ENCODE measurements around the gene STK39.
A peak's percentile ranks its signal among the peaks of the same experiment; 100 is the strongest.
"Not testable (repeated sequence)": the region's sequence is repeated elsewhere in the genome, so short reads cannot be mapped to it uniquely, and the experiment has no call there.

The STK39 gene

DNA sequence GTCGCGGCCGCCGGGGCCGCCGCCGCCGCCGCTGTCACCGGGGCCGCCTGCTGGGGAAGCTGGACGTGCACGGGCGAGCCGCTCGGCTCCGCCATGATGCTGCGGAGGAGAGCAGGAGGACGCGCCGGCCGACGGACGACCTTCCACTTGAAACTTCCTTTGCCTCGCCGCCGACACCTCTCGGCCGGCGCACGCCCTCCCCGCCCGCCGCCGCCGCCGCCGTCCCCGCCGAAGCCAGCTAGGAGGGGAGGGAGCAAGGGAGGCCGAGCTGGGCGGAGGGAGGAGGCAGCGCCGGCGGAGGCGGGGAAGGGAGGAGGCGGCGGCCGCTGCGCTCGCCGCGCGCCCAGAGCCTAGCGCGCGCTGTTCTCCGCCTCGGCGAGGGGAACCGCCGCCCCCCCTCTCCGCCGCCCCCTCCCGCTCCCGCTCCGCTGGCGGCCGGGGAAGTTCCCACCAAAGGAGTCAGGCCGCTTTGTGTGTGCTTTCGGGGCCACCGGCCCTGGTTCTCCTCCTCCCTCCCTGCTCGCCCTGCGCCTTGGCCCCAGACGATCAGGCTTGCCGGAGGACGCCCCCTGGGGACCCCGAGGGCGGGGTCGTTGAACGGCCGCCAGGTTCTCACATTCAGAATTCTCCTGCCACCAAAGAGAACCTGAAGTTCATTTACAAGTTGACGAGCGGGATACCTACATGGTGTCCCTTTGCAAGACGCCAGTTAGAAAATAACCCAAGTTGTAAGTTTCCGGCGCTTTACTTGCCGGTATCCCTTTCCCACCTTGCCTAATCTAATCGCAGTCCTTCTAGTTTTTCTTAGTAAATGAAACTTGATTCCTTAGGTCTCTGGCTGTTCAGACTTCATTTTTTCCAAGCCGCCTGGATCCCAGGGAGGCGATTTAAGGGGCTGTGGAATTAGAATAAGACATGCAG, at the start of gene STK39:
STK39 (minus strand) TSS at position 255 of the 921 bp plus-strand sequence; CDS start at position 95, 160 bp downstream.
- peak; percentile 75 for DNase-seq

DNA sequence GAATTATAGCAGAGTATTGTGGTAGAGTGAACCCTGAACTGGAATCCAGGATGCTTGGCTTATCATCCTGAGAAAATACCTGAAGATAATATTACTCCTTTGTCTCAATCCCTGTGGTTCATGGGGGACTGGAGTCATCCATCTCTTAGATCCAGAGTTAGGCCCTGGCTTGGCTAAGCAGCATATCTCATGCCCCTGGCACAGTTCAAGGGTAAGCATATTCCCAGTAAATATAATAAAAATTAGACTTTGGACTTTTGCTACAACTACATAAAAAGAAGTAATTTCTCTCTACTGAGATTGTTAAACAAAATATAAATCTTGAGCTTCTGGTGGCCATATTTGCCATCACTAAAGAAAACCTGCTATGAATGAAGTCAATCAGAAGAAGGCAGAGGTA, 47.7 kb upstream of the STK39 start:
- DNase-seq: no peak

DNA sequence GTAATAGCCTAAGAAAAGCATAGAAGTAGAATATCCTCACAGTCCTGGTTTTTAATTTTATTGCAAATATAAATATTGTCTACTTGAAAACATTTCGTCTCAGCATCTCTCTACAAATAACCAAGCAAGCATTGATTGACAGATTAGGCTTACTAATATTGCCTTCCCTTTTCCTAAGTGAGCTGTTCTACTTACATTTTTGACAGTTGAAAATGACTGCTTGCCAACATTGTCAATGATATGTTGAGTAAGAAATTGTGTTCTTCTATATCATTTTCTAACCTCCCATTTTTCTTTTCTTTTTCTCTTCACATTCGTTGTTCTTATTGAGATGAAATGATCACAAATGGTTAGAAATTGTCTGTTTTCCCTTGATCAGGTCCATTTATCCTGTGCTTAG, 47.0 kb upstream of the STK39 start:
- DNase-seq: no peak

DNA sequence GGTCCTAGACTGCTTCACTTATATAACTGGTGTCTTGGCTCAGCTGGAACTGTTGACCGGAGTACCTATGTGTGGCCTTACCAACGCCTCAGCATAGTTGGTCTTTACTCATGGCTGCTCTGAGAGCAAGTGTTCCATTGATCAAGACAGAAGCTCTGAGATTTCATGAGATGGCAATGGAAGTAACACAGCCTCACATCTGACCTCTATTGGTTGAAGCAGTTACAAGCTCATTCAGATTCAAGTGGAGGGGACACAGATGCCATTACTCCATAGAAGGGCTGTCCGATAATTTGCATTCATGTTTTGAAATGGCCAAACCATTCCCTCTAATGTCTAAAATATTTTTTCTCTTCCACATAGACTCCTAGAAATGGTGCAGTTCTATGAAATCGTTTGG, 46.4 kb upstream of the STK39 start:
- DNase-seq: no peak

DNA sequence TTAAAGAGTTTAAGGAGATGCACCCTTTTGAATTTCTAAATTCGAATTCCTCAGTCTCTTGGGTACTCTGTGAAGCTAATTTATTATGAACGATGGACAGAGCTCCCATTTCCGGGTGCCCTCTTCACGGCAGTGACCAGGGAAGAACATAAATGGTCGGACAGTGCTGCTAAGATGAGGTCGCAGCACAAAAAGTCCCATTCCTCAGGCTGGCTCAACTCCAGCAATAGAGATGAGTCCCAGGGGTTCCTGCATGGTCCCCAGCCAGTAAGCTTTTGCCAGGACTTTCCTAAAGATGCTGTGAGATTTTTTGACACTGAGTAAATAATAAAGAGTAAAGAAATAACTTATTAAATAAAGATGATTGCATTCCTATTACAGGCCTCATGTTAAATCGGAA, 43.0 kb upstream of the STK39 start:
- DNase-seq: no peak

DNA sequence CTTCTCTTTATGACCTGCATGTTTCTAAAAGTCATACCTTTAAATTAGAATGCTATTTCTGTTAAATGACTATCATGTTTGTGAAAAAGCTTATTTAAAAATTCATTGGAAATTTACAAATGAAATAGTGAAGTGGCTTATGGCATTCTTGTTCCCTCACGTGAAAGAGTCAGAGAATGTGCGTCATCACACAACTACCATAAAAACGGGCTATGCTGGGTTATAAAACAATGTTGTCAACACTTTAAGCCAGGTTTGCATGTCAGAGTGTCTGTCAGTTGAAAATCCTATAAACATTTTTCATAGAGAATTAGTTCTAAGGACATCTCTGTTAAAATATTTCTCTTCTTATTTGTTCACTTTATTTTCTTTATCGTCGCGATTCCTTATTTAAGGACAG, 42.5 kb upstream of the STK39 start:
- DNase-seq: no peak

DNA sequence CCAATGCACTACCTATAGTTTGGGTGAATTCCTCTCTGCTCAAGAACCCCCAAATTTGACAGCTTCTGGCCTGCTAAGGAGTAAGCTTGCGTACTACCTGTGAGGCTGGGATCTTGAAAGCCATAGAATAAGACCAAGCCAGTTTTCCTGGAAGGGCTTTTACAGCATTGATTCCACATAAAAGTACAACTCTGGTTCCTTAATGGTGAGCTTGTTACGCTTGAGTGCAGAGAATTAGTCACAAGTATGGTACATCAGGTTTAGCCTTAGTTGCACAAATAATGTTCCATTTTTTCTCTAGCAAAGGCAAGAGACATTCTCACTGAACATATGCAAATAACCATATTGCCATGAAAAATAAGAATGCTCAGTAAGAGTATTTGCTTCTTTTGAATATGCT, 39.1 kb upstream of the STK39 start:
- DNase-seq: no peak

DNA sequence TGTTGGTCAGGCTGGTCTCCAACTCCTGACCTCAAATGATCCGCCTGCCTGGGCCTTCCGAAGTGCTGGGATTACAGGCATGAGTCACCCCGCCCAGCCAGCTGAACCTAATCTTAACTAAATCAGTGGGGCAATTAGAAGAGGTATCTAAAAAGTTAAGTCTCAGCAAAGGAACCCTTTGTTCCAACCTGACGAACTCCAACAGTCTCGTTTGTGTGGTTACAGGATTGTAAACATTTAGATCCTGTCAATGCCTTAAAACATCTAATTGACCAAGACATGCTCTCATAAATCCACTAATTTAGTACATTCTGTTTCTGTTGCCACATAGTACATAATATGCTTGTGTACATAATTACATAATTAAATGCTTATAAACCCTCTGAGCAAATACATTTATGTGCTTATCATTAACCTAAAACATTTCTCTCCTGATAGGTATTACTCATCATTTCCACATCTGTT, 31.1 kb upstream of the STK39 start:
- no peak for DNase-seq

DNA sequence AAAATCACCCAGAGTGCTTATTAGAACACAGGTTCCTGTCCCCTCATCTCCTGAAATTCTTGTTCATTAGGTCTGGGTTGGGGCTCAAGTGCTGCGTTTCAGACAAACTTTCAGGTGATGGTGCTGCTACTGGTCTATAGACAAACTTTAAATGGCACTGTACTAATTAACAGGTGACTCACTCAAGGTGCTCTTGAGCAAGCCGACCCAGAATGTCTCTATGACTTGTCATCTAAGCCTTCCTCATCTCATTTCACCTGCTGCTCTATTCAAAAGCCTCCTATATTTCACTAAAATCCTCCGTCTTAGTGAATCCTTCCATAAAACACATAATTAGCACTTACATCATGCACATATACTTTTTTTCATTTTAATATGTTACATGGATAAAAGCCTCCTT, 29.9 kb upstream of the STK39 start:
- DNase-seq: no peak

DNA sequence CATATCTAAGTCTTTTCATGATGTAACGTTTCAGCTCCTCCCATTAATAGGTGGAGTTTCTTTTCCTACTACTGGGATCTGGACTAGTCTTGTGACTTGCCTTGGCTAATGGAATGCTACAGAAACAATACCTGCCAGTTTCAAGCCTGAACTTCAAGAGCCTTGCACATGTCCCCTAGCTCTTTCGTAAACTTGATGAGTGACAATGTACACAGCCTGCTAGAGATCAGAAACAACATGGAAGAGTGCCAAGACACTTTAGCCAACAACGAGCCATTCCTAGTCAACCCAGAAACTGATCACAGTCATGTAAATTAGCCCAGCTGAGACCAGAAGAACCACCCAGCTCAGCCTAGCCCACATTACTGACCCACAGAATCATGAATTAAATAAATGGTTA, 24.8 kb upstream of the STK39 start:
- DNase-seq: no peak

DNA sequence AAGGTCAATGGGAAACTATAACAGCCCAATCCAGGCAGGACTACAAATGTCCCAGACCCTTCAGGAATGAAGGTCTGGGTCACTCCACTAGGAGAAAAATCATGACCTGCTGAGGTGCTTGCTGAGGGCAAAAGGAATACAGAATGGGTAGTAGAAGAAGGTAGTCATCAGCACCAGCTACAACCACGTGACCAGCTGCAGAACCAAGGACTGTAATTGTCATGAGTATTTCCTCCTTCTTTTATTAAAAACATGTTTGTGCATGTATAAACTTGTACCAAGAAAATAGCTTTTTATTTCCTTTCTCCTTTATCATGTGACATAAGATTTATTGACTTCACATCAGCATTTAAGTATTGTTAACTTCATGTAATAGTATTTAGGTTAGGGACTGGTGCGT, 15.5 kb upstream of the STK39 start:
- DNase-seq: not testable (repeated sequence)

DNA sequence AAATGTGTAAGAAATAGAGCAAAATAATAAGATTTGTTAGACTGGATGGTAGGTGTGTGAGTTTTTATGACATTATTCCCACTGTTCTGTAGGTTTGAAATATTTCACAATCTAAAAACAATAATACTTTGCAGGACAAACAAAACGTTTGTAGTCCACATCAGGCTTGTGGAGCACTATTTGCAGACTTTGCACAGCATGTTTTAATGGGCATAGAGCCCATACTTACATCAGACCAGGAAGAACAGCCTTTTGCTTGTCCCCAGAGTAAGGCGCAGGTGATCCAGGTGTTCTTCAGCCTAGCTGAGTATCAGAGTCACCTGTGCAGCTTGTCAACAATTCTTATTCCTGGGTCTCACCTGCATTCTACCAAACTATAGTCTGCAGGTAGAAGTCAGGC, 9.1 kb upstream of the STK39 start:
- no peak for DNase-seq

DNA sequence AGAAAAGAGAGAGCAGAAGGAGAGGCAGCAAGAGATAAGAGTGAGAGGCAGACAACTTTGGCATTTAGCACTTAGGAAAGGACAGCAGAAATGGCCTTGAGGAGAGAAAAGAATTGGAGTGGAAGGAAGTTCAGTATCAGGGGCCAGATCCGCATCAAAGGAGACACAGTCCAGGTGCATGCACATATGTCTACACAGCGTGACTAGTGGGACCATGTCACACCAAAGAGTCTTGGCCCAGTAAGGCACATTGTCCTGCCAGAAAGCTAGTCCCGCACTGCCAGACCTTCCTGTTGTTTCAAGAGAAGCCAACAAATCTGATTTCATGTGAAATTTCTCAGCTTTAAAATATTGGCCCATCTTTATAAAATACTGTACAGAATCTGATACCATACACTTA, 8.5 kb upstream of the STK39 start:
- no peak for DNase-seq

DNA sequence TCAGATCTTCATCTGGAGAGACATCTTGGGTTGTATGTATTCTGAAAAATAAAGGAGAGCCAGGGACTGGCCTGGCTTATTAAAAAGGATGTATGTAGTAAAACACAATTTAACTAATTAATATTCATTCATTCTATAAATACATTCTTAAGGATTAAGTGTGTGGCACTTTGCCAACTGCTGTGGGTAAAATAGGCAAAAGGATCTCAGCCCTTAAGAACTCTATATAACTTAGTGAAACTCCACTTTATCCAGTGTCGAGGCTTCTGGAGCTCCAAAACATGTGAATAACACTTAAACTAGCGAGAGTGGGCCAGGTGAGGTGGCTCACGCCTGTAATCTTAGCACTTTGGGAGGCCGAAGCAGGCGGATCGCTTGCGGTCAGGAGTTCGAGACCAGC, 7.7 kb upstream of the STK39 start:
- DNase-seq: no peak

DNA sequence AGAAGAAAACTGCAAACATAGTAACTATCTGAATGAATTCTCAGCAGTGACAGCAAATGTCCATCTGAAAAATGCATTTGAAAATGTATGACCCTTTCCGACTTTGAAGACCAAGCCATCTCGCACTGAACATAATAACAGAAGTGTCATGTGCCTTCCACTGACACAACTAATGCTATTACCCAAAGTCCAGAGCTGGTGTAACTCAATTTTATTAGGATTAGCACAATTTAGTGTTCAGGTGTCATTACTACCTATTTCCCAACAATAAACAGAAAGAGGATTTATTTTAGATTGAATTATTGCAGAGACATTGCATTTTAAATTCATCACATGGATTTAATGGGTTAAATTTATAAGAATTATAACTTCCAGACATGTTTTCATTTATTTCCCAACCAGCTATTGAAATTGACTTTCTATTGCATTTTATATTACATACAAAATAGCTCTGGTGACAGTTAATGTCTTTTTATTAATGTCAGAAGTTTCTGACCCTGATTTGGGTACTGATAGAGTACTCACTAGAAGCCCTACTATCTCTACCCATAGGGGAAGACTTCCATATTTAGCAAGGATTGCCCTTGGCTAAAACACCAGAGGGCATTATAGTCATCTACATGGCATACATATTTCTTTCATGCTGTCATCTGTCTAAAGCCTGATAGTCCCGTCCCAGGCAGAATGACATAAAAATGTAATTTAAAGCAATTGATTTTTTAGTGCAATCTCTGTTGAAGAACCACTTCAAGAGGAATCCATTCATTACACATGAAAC, 7.0 kb upstream of the STK39 start:
- DNase-seq: no peak

DNA sequence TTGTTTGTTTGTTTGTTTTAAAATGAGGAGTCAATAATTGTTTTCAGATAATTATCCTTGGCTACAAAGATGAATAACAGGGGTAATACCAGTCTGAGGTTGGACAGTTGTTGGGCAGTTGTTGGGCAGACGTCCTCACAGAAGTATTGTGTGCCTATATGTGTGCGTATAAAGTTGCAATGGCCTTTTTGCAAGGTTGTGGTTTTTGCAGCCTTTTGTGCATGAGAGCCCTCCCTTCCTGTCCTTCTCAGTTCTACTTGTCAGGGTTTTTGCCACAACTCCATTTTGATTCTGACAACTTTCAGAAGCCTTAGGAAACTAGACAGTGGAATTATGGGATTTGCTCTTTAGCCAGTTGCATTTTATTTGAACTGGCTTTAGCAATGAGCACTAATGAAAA, 6.0 kb upstream of the STK39 start:
- DNase-seq: no peak

DNA sequence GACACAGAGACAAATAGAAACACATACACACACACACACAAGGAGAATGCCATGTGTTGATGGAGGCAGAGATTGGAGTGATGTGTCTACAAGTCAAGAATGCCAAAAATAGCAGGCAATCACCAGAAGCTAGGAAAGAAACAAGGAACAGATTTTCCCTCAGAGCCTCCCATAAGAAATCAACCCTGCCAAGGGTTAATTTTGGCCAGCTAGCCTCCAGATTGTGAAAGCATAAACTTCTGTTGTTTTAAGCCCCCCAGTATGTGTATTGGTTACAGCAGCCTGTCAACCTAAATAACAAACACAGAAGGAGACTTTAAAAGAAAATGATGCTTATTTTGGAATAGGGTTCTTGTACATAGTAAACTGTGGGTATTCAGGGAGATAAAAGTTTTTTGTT, 5.6 kb upstream of the STK39 start:
- DNase-seq: no peak

DNA sequence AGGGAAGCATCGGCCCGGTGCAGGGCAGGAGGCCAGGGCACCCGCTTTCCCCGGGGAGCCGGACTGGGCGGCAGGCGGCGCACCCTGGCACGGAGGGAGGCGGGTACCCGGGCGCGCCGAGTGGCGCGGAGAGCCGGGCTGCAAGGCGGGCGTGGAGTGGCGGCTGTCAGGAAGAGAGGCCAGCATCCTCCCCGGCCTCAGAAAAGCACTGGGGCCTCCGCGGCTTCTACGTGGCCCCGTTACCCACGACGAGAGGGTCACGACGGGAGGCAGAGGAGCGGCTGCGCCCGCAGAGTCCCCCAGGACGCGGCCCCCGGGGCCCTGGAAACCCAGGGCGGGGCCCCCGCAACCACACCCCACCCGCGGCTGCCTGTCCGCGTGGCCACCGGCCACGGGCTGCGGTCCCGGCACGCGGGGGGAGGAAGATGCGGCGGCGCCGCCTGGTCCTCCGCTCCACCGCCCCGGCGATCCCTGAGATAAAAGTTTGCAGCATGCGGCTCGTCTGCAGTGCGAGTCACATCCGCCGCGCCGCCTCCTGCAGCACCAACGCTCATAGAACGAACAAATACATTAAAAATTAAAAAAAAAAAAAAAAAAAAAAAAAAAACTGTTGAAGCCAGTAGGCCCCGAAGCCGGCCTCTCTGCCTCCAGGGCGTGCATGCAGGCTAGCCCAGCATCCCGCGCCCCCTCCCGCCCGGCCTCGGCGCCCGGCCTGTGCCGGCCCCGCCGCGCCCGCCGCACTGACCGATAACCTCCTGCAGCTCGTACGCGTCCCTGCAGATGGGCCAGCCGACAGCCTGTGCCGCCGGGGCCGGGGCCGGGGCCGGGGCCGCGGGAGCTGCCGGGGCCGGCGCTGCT, 683 bp downstream of the STK39 start:
- DNase-seq: peak; percentile 66

DNA sequence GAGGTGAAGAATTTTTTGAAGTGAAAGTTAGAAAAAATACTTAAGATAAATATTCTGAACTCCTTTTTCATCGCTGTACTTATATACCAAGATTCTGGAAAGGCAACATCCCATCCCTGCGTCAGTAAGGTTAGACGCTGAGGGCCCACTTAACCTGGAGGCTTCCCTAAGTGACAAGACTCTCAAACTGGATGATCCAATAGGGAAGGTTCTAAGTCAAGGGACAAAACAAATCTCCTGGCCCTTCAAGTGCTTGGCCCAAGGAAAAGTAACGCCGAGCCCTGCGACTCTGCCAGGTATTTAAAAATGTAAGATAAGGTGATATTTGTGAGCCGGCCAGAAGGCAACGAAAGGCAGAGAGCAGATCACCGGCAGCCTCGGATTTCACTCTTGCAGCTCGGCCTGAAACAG, 1.3 kb downstream of the STK39 start:
- no peak for DNase-seq

DNA sequence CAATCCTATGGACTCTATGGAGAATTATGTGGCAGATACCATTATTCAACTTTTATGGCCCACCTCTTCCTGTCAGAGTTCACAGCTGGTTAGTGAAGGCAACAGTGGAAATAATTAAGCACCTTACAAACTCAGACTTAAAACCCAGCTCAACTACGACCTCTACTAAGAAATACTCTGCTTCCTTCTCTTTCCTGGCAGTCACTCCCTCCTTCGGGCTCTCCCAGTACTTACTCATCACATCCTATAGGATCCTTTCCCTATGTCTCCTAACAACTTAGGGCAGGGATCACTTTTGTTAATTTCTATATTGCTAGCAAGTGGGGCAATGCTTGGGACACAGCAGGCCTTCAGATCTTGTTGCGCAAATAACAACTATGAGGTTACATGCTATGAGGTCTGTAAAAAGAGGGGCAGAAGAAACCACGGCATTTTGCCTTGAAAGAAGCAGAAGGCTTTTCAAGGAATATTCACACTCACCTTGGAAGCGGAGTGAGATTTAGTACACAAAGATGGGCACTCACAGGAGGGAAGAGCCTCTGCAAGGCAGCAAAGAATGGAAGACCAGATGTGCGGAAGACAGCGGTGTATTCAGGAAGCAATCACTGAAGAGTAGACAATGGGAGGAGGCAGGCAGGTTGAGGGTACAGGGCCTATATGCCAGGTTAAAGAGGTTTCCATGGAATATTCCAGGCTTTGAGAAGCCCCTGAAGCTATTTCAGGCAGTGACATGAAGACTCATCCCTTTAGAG, 2.1 kb downstream of the STK39 start:
- DNase-seq: no peak

DNA sequence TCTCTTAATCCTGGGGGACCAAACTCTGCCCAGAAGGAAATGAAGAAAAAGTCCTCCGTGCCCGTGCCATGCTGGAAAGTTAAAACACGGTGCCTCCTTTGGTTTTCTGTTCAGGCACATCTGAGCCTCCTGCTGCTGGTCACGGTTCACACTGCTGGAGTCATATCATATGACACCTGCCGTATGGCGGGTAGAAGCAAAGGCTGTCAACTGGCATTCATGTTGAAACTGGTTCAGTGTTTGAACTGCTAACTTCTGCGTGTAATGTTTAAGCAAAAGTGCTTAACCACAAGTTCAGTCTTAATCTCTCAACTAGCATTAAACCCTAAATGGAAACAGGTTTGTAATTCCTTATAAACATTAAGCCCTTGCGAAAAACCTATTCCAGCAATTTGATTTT, 3.1 kb downstream of the STK39 start:
- DNase-seq: peak; percentile 26

DNA sequence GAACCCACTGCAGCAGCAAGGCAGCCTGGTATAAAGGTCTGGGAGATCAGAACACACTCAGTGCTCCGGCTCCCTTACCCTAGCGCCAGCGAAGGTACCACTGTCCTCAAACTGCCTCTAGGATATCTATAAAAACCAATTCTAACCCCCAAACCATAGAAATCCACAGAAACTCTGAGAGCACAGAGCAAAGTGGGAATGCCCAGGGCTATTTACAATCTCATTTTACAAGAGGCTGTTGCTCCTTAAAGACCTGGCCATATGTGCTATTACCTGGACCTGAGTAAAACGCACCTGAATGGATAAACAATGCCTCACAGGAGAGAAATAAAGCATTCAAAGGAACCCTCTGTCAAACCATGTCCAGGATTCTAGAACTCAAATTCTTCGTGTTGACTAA, 4.3 kb downstream of the STK39 start:
- DNase-seq: no peak
